ENCODE results near the gene PSMB2. TPM values are rescaled to one million over a fixed set of nuclear protein-coding genes. Genes with fewer than 3 reads are reported as not detected.
"Not testable (repeated sequence)": the region's sequence is repeated elsewhere in the genome, so short reads cannot be mapped to it uniquely, and the experiment has no call there.

The PSMB2 gene
- total RNA-seq, 1 donor from 2014 or later = 66.3 TPM

GRCh38 chr1:35588197-35588910 is 53.0 kb downstream of the PSMB2 start:
- DNase-seq (ENCODE audit: extremely low spot score, unreplicated experiment) = no peak
- no peak overlapping the region for H3K4me3 Mint-ChIP-seq
- peaks cover 5% of the 10 kb centered on the region for H3K4me1 Mint-ChIP-seq (ENCODE audit: unreplicated experiment)
- TF ChIP-seq, protein P1, sequence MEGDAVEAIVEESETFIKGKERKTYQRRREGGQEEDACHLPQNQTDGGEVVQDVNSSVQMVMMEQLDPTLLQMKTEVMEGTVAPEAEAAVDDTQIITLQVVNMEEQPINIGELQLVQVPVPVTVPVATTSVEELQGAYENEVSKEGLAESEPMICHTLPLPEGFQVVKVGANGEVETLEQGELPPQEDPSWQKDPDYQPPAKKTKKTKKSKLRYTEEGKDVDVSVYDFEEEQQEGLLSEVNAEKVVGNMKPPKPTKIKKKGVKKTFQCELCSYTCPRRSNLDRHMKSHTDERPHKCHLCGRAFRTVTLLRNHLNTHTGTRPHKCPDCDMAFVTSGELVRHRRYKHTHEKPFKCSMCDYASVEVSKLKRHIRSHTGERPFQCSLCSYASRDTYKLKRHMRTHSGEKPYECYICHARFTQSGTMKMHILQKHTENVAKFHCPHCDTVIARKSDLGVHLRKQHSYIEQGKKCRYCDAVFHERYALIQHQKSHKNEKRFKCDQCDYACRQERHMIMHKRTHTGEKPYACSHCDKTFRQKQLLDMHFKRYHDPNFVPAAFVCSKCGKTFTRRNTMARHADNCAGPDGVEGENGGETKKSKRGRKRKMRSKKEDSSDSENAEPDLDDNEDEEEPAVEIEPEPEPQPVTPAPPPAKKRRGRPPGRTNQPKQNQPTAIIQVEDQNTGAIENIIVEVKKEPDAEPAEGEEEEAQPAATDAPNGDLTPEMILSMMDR (conservative IDR thresholded peaks at IDR 0.05) = no peak
- H3K27ac Mint-ChIP-seq = no peak overlapping the region
- H3K27me3 Mint-ChIP-seq = peaks cover 3% of the 10 kb centered on the region
- H3K36me3 Mint-ChIP-seq = no peaks in the 10 kb centered on the region
- no peaks in the 10 kb centered on the region for H3K9me3 Mint-ChIP-seq

DNA sequence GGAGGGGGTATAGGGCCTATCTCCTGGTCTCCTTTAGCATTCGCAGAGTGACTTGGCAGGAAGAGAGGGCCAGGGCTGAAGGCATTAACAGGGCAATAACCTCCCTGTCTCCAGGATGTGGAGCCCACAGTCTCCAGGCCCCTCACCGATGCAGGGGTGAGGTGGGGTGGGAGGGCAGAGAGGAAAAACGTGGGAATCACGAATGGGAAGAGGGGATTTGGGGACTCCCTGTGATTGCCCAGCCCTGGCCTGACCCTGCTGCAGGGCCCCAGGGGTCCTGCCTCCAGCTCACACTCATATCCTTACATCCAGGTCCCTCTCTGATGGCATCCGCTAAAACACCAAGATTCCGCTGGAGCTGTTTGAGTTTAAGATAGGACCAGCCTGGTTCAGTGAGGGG is 53.6 kb downstream of the PSMB2 start:
- peaks cover 3% of the 10 kb centered on the region for H3K27me3 Mint-ChIP-seq
- no peaks in the 10 kb centered on the region for H3K36me3 Mint-ChIP-seq
- no peak overlapping the region for H3K27ac Mint-ChIP-seq
- no peak overlapping the region for H3K4me3 Mint-ChIP-seq
- TF ChIP-seq, protein P1 (conservative IDR thresholded peaks at IDR 0.05) = no peak
- H3K9me3 Mint-ChIP-seq = no peaks in the 10 kb centered on the region
- peaks cover 1% of the 10 kb centered on the region for H3K4me1 Mint-ChIP-seq (ENCODE audit: unreplicated experiment)
- no peak for DNase-seq (ENCODE audit: extremely low spot score, unreplicated experiment)

DNA sequence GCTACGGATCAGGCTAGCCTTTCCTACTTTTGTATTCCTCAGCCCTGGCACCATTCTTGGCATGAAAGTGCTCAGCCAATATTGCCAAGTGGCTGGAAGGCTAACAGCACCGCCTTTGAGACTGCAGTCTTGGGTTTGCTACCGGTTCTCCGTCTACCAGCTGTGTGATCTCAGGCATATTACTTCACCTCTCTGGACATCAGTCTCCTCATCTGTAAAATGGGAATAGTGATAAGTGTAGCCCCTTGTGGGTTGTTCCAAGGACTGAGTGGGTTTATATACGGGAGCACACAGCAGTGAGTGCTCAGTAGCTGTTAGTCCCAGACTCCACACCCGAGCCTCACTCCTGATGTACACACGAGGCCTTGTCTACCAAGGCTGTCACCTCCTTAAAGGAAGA is 54.5 kb downstream of the PSMB2 start:
- no peaks in the 10 kb centered on the region for H3K36me3 Mint-ChIP-seq
- DNase-seq (ENCODE audit: extremely low spot score, unreplicated experiment) = no peak
- H3K4me1 Mint-ChIP-seq (ENCODE audit: unreplicated experiment) = no peaks in the 10 kb centered on the region
- H3K9me3 Mint-ChIP-seq = no peaks in the 10 kb centered on the region
- no peak overlapping the region for H3K27ac Mint-ChIP-seq
- no peak overlapping the region for H3K4me3 Mint-ChIP-seq
- peaks cover 3% of the 10 kb centered on the region for H3K27me3 Mint-ChIP-seq
- TF ChIP-seq, protein P1 (conservative IDR thresholded peaks at IDR 0.05) = no peak

GRCh38 chr1:35585805-35586204 is 55.5 kb downstream of the PSMB2 start:
- not testable (repeated sequence) for H3K36me3 Mint-ChIP-seq; H3K4me1 Mint-ChIP-seq (ENCODE audit: unreplicated experiment); H3K4me3 Mint-ChIP-seq; H3K9me3 Mint-ChIP-seq; DNase-seq (ENCODE audit: extremely low spot score, unreplicated experiment); H3K27ac Mint-ChIP-seq; H3K27me3 Mint-ChIP-seq

DNA sequence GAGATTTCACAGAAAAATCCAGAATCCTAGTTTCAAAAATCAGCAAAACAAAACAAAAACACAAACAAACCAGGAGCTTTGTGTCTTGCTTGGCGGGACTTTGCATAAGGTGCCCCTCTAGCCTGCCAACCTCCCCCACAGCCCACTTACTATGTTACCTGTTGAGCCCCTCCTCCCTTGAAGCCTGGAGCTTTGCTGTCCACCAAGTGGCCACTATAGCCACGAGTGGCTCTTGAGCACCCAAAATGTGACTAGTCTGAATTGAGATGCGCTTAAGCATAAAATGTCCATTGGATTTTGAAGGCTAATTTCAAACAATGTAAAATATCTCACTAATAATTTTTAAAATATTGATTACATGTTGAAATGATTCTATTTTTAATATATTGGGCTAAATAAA is 56.0 kb downstream of the PSMB2 start:
- peaks cover 3% of the 10 kb centered on the region for H3K27me3 Mint-ChIP-seq
- no peaks in the 10 kb centered on the region for H3K36me3 Mint-ChIP-seq
- no peak overlapping the region for H3K27ac Mint-ChIP-seq
- no peaks in the 10 kb centered on the region for H3K9me3 Mint-ChIP-seq
- TF ChIP-seq, protein P1 (conservative IDR thresholded peaks at IDR 0.05) = no peak
- H3K4me3 Mint-ChIP-seq = no peak overlapping the region
- DNase-seq (ENCODE audit: extremely low spot score, unreplicated experiment) = no peak
- no peaks in the 10 kb centered on the region for H3K4me1 Mint-ChIP-seq (ENCODE audit: unreplicated experiment)

- not testable (repeated sequence) for H3K4me1 Mint-ChIP-seq (ENCODE audit: unreplicated experiment); H3K4me3 Mint-ChIP-seq; DNase-seq (ENCODE audit: extremely low spot score, unreplicated experiment); H3K36me3 Mint-ChIP-seq; H3K27ac Mint-ChIP-seq; H3K9me3 Mint-ChIP-seq
- peaks cover 21% of the 10 kb centered on the region for H3K27me3 Mint-ChIP-seq
Measured at GRCh38 chr1:35581621-35582020, 59.7 kb downstream of the PSMB2 start.

Data from type B pancreatic cell (in vitro differentiated cells).